HEK293 (cell line): ENCODE results near the gene SNX17.

Source experiments
- CTCF ChIA-PET: fragments of 350-600 bp; formaldehyde crosslinking; extraction: SDS; loops from one replicate; lab custom pipeline; 2021; ENCODE audit warnings: antibody characterized with exemption; lab: Yijun Ruan, JAX
- POLR2A ChIA-PET: fragments of 300-600 bp; formaldehyde crosslinking; extraction: SDS; loops from one replicate; lab custom pipeline; 2020; ENCODE audit warnings: antibody characterized with exemption, inconsistent platforms; lab: Yijun Ruan, JAX
- H3K27ac ChIP-seq: fragments of 200-500 bp; sonication (Bioruptor generic); 2 replicates; pipeline ENCODE4 v1.5.1; 2014; ENCODE audit warnings: low read depth, low read length, control low read depth, inconsistent platforms; ENCODE audit errors: extremely low read depth
- H3K36me3 ChIP-seq, 2 experiments: fragments of 200-500 bp in 1 of 2; sonication (Bioruptor generic) in 1 of 2; 1 replicate in 1 of 2; 2 replicates in 1 of 2; pipeline ENCODE4 v1.5.1; 2014 to 2017; ENCODE audit warnings: inconsistent platforms in 2 of 2, low read length in 2 of 2; ENCODE audit not compliant: control insufficient read depth in 2 of 2, insufficient read depth in 1 of 2
- H3K4me1 ChIP-seq: fragments of 200-500 bp; sonication (Bioruptor generic); 2 replicates; pipeline ENCODE4 v1.5.1; 2014; ENCODE audit warnings: mild to moderate bottlenecking, low read length, inconsistent platforms; ENCODE audit not compliant: control insufficient read depth, insufficient read depth
- H3K4me3 ChIP-seq: 2 replicates; pipeline ENCODE4 v1.5.1; 2011; ENCODE audit warnings: low read depth, mild to moderate bottlenecking, control low read depth, low read length, moderate library complexity
- H3K9me3 ChIP-seq: fragments of 200-500 bp; sonication (Bioruptor generic); 2 replicates; pipeline ENCODE4 v1.5.1; 2014; ENCODE audit warnings: low read depth, low read length, inconsistent platforms; ENCODE audit not compliant: control insufficient read depth, insufficient read depth
- KLF10 ChIP-seq: fragments of 450-650 bp; IDR thresholded peaks from 2 replicates; pipeline ENCODE4 v1.5.1; 2018; ENCODE audit warnings: missing biosample characterization, mild to moderate bottlenecking, missing genetic modification characterization
- SCRT2 ChIP-seq: fragments of 450-650 bp; formaldehyde crosslinking; IDR thresholded peaks from 2 replicates; pipeline ENCODE4 v1.5.1; 2016; ENCODE audit warnings: missing biosample characterization, missing genetic modification characterization
- YY1 ChIP-seq: fragments of 450-650 bp; formaldehyde crosslinking; IDR thresholded peaks from 2 replicates; pipeline ENCODE4 v1.5.1; 2018; ENCODE audit warnings: missing biosample characterization, missing genetic modification characterization
- ZBTB49 ChIP-seq: fragments of 450-650 bp; formaldehyde crosslinking; IDR thresholded peaks from 2 replicates; pipeline ENCODE4 v1.5.1; 2016; ENCODE audit warnings: missing biosample characterization, missing genetic modification characterization, low read depth
- ZFHX2 ChIP-seq: fragments of 450-650 bp; formaldehyde crosslinking; conservative IDR thresholded peaks from 2 replicates; pipeline ENCODE4 v1.5.1; 2016; ENCODE audit warnings: missing biosample characterization, missing genetic modification characterization
- ZNF202 ChIP-seq: fragments of 450-650 bp; formaldehyde crosslinking; IDR thresholded peaks from 2 replicates; pipeline ENCODE4 v1.5.1; 2016; ENCODE audit warnings: missing biosample characterization, missing genetic modification characterization, borderline replicate concordance
- ZNF239 ChIP-seq: fragments of 450-650 bp; formaldehyde crosslinking; IDR thresholded peaks from 2 replicates; pipeline ENCODE4 v1.5.1; 2016; ENCODE audit warnings: missing biosample characterization, missing genetic modification characterization
- ZNF362 ChIP-seq: fragments of 450-650 bp; formaldehyde crosslinking; IDR thresholded peaks from 2 replicates; pipeline ENCODE4 v1.5.1; 2016; ENCODE audit warnings: missing biosample characterization, missing genetic modification characterization
- ZNF521 ChIP-seq: fragments of 450-650 bp; formaldehyde crosslinking; IDR thresholded peaks from 2 replicates; pipeline ENCODE4 v1.5.1; 2017; ENCODE audit warnings: missing biosample characterization, mild to moderate bottlenecking, missing genetic modification characterization
- ZNF549 ChIP-seq: fragments of 450-650 bp; IDR thresholded peaks from 2 replicates; pipeline ENCODE4 v1.5.1; 2018; ENCODE audit warnings: missing biosample characterization, missing genetic modification characterization, mild to moderate bottlenecking, inconsistent platforms, moderate library complexity
- ZNF558 ChIP-seq: fragments of 450-650 bp; formaldehyde crosslinking; IDR thresholded peaks from 2 replicates; pipeline ENCODE4 v1.5.1; 2016; ENCODE audit warnings: missing biosample characterization, missing genetic modification characterization
- ZNF560 ChIP-seq: fragments of 450-650 bp; formaldehyde crosslinking; IDR thresholded peaks from 2 replicates; pipeline ENCODE4 v1.5.1; 2017; ENCODE audit warnings: missing biosample characterization, missing genetic modification characterization, borderline replicate concordance
- ZNF670 ChIP-seq: fragments of 450-650 bp; formaldehyde crosslinking; IDR thresholded peaks from 2 replicates; pipeline ENCODE4 v1.5.1; 2016; ENCODE audit warnings: missing biosample characterization, missing genetic modification characterization, low read depth
- TF ChIP-seq, protein P1 (sequence below): fragments of 450-650 bp; formaldehyde crosslinking; IDR thresholded peaks from 2 replicates; pipeline ENCODE4 v1.5.1; 2017; ENCODE audit warnings: missing biosample characterization, mild to moderate bottlenecking, missing genetic modification characterization, moderate library complexity
- TF ChIP-seq, protein P2 (sequence below): fragments of 450-650 bp; formaldehyde crosslinking; IDR thresholded peaks from 2 replicates; pipeline ENCODE4 v1.5.1; 2016; ENCODE audit warnings: missing biosample characterization, missing genetic modification characterization
- TF ChIP-seq, protein P3 (sequence below): fragments of 450-650 bp; formaldehyde crosslinking; IDR thresholded peaks from 2 replicates; pipeline ENCODE4 v1.5.1; 2016; ENCODE audit warnings: missing biosample characterization, missing genetic modification characterization
- TF ChIP-seq, protein P4 (sequence below): fragments of 450-650 bp; formaldehyde crosslinking; IDR thresholded peaks from 2 replicates; pipeline ENCODE4 v1.5.1; 2016; ENCODE audit warnings: missing biosample characterization, missing genetic modification characterization

SNX17 gene

DNA sequence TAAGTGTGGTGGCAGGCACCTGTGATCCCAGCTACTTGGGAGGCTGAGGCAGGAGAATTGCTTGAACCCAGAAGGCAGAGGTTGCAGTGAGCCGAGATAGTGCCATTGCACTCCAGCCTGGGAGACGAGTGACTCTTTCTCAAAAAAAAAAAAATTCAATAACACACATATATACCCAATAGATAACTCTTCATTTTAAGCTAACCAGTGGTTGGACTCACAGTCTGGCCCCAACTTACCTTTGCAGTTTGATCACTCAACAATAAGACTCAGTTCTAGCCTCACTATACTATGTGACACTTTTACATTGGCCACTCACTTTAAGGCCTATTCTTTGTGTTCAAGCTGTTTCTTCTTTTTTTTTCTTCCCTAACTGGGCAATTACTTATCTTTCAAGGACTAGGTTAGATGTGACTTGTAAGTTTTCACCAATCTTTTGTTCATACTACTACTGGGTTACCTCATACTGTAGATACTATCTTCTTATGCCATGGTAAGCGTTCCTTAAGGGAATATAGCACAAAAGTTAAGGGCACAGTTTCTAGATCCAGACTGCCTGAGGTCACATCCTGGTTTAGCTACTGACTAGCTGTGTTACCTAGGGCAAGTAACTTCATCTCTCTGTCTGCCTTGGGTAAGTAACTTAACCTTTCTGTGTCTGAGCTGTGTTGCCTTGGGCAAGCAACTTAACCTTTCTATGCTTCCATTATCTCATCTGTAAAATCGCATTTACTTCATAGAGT lies 7.6 kb upstream of the SNX17 start:
- H3K36me3 ChIP-seq = peaks cover 29 to 55% of the 10 kb centered on the region in 2 experiments
- no peak for TF ChIP-seq ZNF670
- TF ChIP-seq, protein P1, sequence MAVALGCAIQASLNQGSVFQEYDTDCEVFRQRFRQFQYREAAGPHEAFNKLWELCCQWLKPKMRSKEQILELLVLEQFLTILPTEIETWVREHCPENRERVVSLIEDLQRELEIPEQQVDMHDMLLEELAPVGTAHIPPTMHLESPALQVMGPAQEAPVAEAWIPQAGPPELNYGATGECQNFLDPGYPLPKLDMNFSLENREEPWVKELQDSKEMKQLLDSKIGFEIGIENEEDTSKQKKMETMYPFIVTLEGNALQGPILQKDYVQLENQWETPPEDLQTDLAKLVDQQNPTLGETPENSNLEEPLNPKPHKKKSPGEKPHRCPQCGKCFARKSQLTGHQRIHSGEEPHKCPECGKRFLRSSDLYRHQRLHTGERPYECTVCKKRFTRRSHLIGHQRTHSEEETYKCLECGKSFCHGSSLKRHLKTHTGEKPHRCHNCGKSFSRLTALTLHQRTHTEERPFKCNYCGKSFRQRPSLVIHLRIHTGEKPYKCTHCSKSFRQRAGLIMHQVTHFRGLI (tag by site-specific recombination) = no peak
- no peak for TF ChIP-seq ZNF239 (tag by site-specific recombination)
- TF ChIP-seq ZBTB49 (tag by site-specific recombination) = no peak
- no peak for TF ChIP-seq ZNF560 (tag by site-specific recombination)
- TF ChIP-seq SCRT2 (tag by site-specific recombination) = no peak
- no peak for TF ChIP-seq ZNF362
- TF ChIP-seq ZNF549 = no peak
- TF ChIP-seq, protein P2, sequence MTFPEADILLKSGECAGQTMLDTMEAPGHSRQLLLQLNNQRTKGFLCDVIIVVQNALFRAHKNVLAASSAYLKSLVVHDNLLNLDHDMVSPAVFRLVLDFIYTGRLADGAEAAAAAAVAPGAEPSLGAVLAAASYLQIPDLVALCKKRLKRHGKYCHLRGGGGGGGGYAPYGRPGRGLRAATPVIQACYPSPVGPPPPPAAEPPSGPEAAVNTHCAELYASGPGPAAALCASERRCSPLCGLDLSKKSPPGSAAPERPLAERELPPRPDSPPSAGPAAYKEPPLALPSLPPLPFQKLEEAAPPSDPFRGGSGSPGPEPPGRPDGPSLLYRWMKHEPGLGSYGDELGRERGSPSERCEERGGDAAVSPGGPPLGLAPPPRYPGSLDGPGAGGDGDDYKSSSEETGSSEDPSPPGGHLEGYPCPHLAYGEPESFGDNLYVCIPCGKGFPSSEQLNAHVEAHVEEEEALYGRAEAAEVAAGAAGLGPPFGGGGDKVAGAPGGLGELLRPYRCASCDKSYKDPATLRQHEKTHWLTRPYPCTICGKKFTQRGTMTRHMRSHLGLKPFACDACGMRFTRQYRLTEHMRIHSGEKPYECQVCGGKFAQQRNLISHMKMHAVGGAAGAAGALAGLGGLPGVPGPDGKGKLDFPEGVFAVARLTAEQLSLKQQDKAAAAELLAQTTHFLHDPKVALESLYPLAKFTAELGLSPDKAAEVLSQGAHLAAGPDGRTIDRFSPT (tag by site-specific recombination) = no peak
- TF ChIP-seq, protein P3, sequence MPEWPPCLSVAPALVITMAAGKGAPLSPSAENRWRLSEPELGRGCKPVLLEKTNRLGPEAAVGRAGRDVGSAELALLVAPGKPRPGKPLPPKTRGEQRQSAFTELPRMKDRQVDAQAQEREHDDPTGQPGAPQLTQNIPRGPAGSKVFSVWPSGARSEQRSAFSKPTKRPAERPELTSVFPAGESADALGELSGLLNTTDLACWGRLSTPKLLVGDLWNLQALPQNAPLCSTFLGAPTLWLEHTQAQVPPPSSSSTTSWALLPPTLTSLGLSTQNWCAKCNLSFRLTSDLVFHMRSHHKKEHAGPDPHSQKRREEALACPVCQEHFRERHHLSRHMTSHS (tag by site-specific recombination) = no peak
- TF ChIP-seq YY1 = no peak
- no peak for TF ChIP-seq ZNF558 (tag by site-specific recombination)
- TF ChIP-seq, protein P4, sequence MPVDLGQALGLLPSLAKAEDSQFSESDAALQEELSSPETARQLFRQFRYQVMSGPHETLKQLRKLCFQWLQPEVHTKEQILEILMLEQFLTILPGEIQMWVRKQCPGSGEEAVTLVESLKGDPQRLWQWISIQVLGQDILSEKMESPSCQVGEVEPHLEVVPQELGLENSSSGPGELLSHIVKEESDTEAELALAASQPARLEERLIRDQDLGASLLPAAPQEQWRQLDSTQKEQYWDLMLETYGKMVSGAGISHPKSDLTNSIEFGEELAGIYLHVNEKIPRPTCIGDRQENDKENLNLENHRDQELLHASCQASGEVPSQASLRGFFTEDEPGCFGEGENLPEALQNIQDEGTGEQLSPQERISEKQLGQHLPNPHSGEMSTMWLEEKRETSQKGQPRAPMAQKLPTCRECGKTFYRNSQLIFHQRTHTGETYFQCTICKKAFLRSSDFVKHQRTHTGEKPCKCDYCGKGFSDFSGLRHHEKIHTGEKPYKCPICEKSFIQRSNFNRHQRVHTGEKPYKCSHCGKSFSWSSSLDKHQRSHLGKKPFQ (tag by site-specific recombination) = no peak
- TF ChIP-seq ZFHX2 (tag by site-specific recombination) = no peak
- no peak for TF ChIP-seq ZNF202 (tag by site-specific recombination)
- TF ChIP-seq ZNF521 (tag by site-specific recombination) = no peak
- no peak for TF ChIP-seq KLF10
- H3K4me3 ChIP-seq = no peak overlapping the region
- H3K4me1 ChIP-seq = 0 out of 2 replicates have a peak, but pooled peaks cover under 1% of the 10 kb centered on the region
- POLR2A ChIA-PET = interaction anchor here (1.2 kb wide), 1 partner anchor 43 kb away, joined by 3 read pairs; no protein-coding TSS in a partner anchor
- no peaks in the 10 kb centered on the region for H3K9me3 ChIP-seq
- no peak overlapping the region for H3K27ac ChIP-seq
- CTCF ChIA-PET = no interaction called here
